D721Med (cell line): ENCODE measurements around the gene RNF151.

ENCODE experiments used
- DNase-seq: peaks from one replicate; pipeline ENCODE4 v3.0.0; 2011; ENCODE audit warnings: low spot score; ENCODE audit not compliant: insufficient read length
- FAIRE-seq: peaks from 2 replicates; lab custom pipeline; 2011; peaks lifted over from hg19 to GRCh38; lab: Jason Lieb, UNC
- TF ChIP-seq, protein P1 (sequence below): IDR thresholded peaks from 2 replicates; pipeline ENCODE4 v1.5.1; 2012; ENCODE audit warnings: mild to moderate bottlenecking, control low read depth; ENCODE audit not compliant: insufficient read depth; ENCODE audit errors: missing control alignments

RNF151 gene

DNA sequence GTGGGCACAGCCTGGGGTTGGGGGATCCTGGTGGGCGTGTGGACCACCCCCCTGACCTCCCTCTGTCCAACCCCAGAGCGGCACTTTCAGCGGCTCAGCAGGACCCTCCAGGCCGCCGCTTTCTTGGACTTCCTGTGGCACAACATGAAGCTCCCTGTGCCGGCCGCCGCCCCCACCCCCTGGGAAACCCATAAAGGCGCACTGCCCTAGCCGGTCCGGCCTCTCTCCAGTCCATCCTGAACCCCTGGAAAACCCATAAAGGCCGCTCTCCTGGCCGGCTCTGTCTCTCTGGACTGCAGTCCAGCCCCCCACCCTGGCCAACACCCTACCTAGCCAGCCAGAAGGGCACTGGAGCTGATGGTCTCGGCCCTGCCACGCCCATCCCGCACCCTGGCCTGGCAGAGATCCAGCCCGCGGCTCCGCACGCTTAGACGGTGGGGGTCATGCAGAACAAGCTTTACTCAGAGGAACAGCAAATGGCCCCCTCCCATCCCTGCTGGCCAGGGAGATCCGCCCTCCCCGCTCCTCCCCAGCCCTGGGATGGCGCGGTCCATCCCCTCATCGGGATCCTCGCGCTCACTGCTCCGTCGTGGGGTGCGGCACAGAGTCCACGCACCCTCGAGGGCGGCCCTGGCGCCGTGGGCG, 11.9 kb downstream of the RNF151 start:
- DNase-seq = no peak
- TF ChIP-seq, protein P1, sequence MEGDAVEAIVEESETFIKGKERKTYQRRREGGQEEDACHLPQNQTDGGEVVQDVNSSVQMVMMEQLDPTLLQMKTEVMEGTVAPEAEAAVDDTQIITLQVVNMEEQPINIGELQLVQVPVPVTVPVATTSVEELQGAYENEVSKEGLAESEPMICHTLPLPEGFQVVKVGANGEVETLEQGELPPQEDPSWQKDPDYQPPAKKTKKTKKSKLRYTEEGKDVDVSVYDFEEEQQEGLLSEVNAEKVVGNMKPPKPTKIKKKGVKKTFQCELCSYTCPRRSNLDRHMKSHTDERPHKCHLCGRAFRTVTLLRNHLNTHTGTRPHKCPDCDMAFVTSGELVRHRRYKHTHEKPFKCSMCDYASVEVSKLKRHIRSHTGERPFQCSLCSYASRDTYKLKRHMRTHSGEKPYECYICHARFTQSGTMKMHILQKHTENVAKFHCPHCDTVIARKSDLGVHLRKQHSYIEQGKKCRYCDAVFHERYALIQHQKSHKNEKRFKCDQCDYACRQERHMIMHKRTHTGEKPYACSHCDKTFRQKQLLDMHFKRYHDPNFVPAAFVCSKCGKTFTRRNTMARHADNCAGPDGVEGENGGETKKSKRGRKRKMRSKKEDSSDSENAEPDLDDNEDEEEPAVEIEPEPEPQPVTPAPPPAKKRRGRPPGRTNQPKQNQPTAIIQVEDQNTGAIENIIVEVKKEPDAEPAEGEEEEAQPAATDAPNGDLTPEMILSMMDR = no peak
- no peak for FAIRE-seq

DNA sequence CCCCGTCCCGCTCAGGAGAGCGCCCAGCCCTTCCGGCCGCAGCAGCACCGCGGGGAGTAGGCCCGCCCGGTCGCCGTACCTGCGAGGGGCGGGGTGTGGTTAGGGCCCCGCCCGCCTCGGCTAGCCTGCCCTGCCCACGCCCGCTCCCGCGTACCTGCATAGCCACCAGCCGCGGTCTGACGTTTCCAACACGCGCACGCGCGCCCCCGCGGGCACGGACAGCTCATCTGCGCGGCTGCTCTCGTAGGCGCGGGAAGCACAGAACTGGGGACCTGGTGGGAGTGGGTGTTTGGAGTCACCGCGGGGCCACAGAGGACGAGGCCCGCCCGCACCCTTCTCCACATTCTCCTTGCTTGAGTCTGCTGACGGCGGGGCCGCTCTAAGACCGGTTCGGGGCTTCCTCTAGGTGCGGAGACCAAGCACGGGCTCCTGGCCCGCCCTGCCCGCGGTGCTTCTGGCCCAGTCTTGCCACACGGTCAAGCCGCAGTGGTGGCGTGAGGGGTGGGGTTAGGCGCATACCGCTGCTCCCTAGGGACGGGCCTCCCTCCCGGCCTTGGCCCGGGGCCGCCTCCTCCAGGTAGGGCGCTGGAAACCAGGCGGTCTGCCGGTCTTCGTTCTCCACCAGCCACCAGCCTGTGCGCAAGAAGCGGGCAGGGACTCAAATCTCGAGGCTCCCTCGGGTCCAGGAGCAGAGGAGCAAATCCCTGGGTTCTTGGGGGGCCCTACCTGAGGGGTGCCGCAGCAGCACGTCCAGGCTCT, 12.8 kb downstream of the RNF151 start:
- TF ChIP-seq, protein P1 = no peak
- DNase-seq (no peak), FAIRE-seq (no peak)

DNA sequence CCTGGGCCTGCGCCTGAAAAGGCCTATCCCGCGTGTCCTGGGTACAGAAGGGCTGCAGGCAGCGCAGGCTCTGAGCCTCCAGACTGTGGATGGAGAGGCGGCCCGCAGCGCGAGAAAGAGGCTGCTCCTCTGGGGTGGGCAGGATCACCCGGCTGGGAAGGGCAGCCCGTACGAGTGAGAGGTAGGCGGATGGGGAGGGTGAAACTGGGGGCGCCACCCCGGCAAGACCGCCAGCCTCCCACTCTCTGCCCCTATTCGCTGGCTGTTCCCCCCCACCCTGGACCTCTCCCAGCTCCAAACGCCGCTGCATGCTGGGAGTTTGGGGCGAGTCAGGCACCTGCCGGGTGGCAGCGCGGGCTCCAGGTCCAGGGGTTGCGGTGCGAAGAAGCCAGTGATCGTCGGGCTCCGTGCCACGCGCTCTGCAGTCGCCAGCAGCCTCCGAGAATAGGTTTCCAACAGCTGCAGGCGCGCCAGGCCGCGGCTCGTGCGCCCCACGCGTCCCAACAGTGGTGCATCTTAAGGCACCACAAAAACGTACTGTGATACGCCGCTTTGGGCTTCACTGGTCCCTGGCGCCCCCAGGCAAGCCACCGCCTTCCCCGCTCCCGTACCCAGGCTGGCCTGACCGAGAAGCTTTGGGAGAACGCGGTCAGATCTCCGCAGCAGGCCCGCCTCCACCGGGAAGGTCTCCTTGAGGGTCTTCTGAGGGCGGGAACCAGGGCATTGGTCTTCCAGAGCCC, 13.5 kb downstream of the RNF151 start:
- FAIRE-seq = no peak
- no peak for DNase-seq
- TF ChIP-seq, protein P1 = no peak

DNA sequence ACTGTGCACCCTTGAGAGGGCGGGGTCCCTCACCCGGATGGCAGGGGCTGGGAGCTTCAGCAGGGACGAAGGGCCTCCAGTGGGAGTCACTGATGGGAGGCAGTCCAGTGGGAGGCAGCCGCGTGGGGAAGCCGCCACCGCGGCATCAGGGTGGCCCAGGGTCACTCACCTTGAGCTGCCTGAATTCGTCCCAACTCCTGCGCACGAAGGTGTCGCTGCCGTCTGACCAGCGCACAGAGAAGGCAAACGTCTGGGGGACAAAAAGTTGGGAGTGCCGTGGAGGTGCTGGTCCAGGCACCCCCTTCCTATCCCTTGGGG, 14.1 kb downstream of the RNF151 start:
- FAIRE-seq (no peak), DNase-seq (no peak)
- TF ChIP-seq, protein P1 = no peak

DNA sequence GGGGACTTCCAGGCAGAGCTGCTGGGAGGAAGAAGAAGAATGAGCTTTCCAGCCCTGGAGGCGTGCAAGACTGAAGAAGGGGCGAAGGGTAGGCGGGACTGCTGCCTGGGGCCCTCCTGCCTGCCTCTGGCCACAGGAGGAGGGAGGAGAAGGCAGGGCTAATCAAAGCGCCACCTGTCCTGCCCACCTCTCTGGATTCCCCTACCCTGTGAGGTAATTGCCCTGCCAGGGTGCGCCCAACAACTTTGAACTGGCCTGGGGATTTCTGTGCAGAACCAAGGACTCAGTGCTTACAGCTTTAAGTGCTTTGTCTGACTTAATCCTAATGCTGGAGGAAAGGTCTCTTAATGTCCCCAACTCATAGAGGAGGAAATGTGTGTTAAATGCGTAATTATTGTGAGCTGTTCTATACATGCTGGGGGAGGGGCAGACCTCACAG, 14.8 kb downstream of the RNF151 start, which contains the start of gene NOXO1:
TSS of gene NOXO1 (minus strand) at position 72 of the 439 bp plus-strand sequence. CDS start 290 bp downstream, outside the sequence.
- no peak for FAIRE-seq
- TF ChIP-seq, protein P1 = no peak
- DNase-seq = no peak

DNA sequence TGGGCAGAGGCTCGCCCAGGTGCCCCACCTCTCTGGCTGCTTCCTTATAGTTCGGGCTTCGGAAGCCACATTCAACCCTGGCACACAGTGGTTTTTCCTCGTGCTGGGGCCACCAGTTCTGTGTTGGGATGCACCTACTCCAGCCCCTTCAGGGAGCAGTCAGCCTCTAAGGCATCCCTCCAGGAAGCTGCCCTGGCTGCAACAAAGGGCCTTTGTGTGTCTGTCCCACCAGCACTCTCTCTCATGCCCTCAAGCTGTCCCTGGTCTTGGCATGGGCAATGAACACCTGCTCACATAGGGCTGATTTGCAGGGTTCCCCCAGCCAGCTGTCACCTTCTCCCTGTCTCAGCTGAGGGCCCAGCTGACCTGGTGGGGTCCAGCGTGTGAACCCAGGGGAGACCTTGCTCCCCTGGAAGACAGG, 15.4 kb downstream of the RNF151 start:
- DNase-seq (no peak), FAIRE-seq (no peak)
- TF ChIP-seq, protein P1 = no peak
